IMR-90 (cell line): ENCODE measurements around the gene RAB34. TPM values are rescaled to one million over a fixed set of nuclear protein-coding genes. Genes with fewer than 3 reads are reported as not detected.

ENCODE experiments used
- ATAC-seq: fragments of 200-7000 bp; cut with Tn5 transposase; 2 replicates; pipeline ENCODE4 v1.9.1; 2020; ENCODE audit warnings: low read depth, mild to moderate bottlenecking, moderate library complexity
- BruUV-seq: library from RNA; stranded (reverse); fragments of 400-500 nt; replicated peaks from 2 replicates; lab custom pipeline; 2021; lab: Mats Ljungman, UMichigan
- CTCF ChIA-PET: fragments of 300-600 bp; formaldehyde crosslinking; extraction: SDS; loops from one replicate; lab custom pipeline; 2021; ENCODE audit warnings: antibody characterized with exemption; lab: Yijun Ruan, JAX
- POLR2A ChIA-PET: fragments of 300-600 bp; sonication (Branson Sonifier 250); formaldehyde crosslinking; loops from one replicate; lab custom pipeline; 2022; ENCODE audit warnings: antibody characterized with exemption; ENCODE audit not compliant: unreplicated experiment; lab: Charles Lee
- DNase-seq: peaks from one replicate; pipeline ENCODE4 v3.0.0; 2013
- H2AFZ ChIP-seq: replicated peaks from 2 replicates; pipeline ENCODE3; 2013; ENCODE audit warnings: low read length, mild to moderate bottlenecking; ENCODE audit not compliant: poor library complexity
- H2AK5ac ChIP-seq: 2 replicates; pipeline ENCODE4 v1.6.1; 2013; ENCODE audit warnings: low read depth, low read length, inconsistent platforms
- H2AK9ac ChIP-seq: replicated peaks from 2 replicates; pipeline ENCODE3; 2013; ENCODE audit warnings: mild to moderate bottlenecking, low read depth, low read length, moderate library complexity; ENCODE audit not compliant: poor library complexity
- H2BK120ac ChIP-seq: 2 replicates; pipeline ENCODE4 v1.6.1; 2013; ENCODE audit warnings: low read depth, low read length, inconsistent platforms
- H2BK15ac ChIP-seq: 3 replicates; pipeline ENCODE4 v1.6.1; 2013; ENCODE audit warnings: low read depth, low read length, inconsistent platforms
- H2BK20ac ChIP-seq: 2 replicates; pipeline ENCODE4 v1.6.1; 2013; ENCODE audit warnings: low read depth, mild to moderate bottlenecking, inconsistent platforms, low read length, moderate library complexity
- H2BK5ac ChIP-seq: 2 replicates; pipeline ENCODE4 v1.6.1; 2013; ENCODE audit warnings: mild to moderate bottlenecking, low read depth, low read length, inconsistent platforms; ENCODE audit not compliant: poor library complexity, severe bottlenecking
- H3K14ac ChIP-seq: replicated peaks from 2 replicates; pipeline ENCODE4 v1.6.1; 2013; ENCODE audit warnings: low read depth, low read length, inconsistent platforms
- H3K18ac ChIP-seq: 2 replicates; pipeline ENCODE4 v1.6.1; 2013; ENCODE audit warnings: low read depth, low read length, control low read depth
- H3K23ac ChIP-seq: 2 replicates; pipeline ENCODE4 v1.6.1; 2013; ENCODE audit warnings: low read depth, low read length, inconsistent platforms
- H3K27ac ChIP-seq: 2 replicates; pipeline ENCODE4 v1.5.1; 2013; ENCODE audit warnings: mild to moderate bottlenecking, control low read depth, low read length; ENCODE audit not compliant: insufficient read depth
- H3K27me3 ChIP-seq: 2 replicates; pipeline ENCODE4 v1.6.1; 2013; ENCODE audit warnings: low read length; ENCODE audit not compliant: control insufficient read depth, insufficient read depth
- H3K36me3 ChIP-seq: 2 replicates; pipeline ENCODE4 v1.6.1; 2013; ENCODE audit warnings: low read length, mixed read lengths; ENCODE audit not compliant: control insufficient read depth, insufficient read depth
- H3K4ac ChIP-seq: 2 replicates; pipeline ENCODE4 v1.6.1; 2013; ENCODE audit warnings: low read depth, low read length, inconsistent platforms
- H3K4me1 ChIP-seq: 2 replicates; pipeline ENCODE4 v1.6.1; 2013; ENCODE audit warnings: low read length, mixed read lengths; ENCODE audit not compliant: control insufficient read depth, insufficient read depth
- H3K4me2 ChIP-seq: 2 replicates; pipeline ENCODE4 v1.6.1; 2013; ENCODE audit warnings: low read depth, mild to moderate bottlenecking, control low read depth, low read length, moderate library complexity
- H3K4me3 ChIP-seq: 2 replicates; pipeline ENCODE4 v1.5.1; 2013; ENCODE audit warnings: low read depth, mild to moderate bottlenecking, control low read depth, low read length, moderate library complexity; ENCODE audit not compliant: insufficient read depth
- H3K56ac ChIP-seq: 2 replicates; pipeline ENCODE4 v1.6.1; 2013; ENCODE audit warnings: low read length, inconsistent platforms; ENCODE audit not compliant: insufficient read depth; ENCODE audit errors: extremely low read depth
- H3K79me1 ChIP-seq, 2 experiments: 2 replicates each; pipeline ENCODE4 v1.6.1; 2013; ENCODE audit warnings: low read length in 2 of 2, inconsistent platforms in 1 of 2, low read depth in 1 of 2
- H3K9ac ChIP-seq: 2 replicates; pipeline ENCODE4 v1.6.1; 2013; ENCODE audit warnings: low read depth, low read length, control low read depth
- H3K9me1 ChIP-seq: 2 replicates; pipeline ENCODE4 v1.6.1; 2013; ENCODE audit warnings: low read length, inconsistent platforms; ENCODE audit not compliant: insufficient read depth
- H3K9me3 ChIP-seq: 2 replicates; pipeline ENCODE4 v1.6.1; 2013; ENCODE audit warnings: low read length; ENCODE audit not compliant: control insufficient read depth, insufficient read depth
- H4K20me1 ChIP-seq: 2 replicates; pipeline ENCODE4 v1.6.1; 2013; ENCODE audit warnings: low read length, inconsistent platforms; ENCODE audit not compliant: insufficient read depth
- H4K5ac ChIP-seq: 2 replicates; pipeline ENCODE4 v1.6.1; 2013; ENCODE audit warnings: mild to moderate bottlenecking, low read depth, low read length, control low read depth
- H4K8ac ChIP-seq, 2 experiments: 2 replicates each; pipeline ENCODE4 v1.6.1; 2013; ENCODE audit warnings: low read depth in 2 of 2, low read length in 2 of 2, control low read depth in 1 of 2, inconsistent platforms in 1 of 2
- H4K91ac ChIP-seq: 2 replicates; pipeline ENCODE4 v1.6.1; 2013; ENCODE audit warnings: low read depth, low read length, inconsistent platforms; ENCODE audit not compliant: insufficient read depth
- BHLHE40 ChIP-seq: fragments of 150-350 bp; IDR thresholded peaks from 2 replicates; pipeline ENCODE4 v1.6.1; 2016; ENCODE audit warnings: mild to moderate bottlenecking, low read depth, low read length
- CEBPB ChIP-seq: IDR thresholded peaks from 2 replicates; pipeline ENCODE4 v1.6.1; 2012; ENCODE audit warnings: low read depth, low read length, improper control_type of control experiment
- FOS ChIP-seq: fragments of 150-350 bp; IDR thresholded peaks from 2 replicates; pipeline ENCODE4 v1.6.1; 2016; ENCODE audit warnings: low read depth, low read length
- MAZ ChIP-seq: IDR thresholded peaks from 2 replicates; pipeline ENCODE4 v1.6.1; 2012; ENCODE audit warnings: low read depth, mild to moderate bottlenecking, low read length, improper control_type of control experiment, moderate library complexity, borderline replicate concordance
- MXI1 ChIP-seq: IDR thresholded peaks from 2 replicates; pipeline ENCODE4 v1.6.1; 2012; ENCODE audit warnings: low read depth, mild to moderate bottlenecking, low read length, moderate library complexity, borderline replicate concordance
- POLR2A ChIP-seq: IDR thresholded peaks from 2 replicates; pipeline ENCODE4 v1.6.1; 2012; ENCODE audit warnings: mild to moderate bottlenecking, low read depth, low read length
- RAD21 ChIP-seq: IDR thresholded peaks from 2 replicates; pipeline ENCODE4 v1.6.1; 2012; ENCODE audit warnings: low read length, improper control_type of control experiment
- RCOR1 ChIP-seq: IDR thresholded peaks from 2 replicates; pipeline ENCODE4 v1.6.1; 2012; ENCODE audit warnings: mild to moderate bottlenecking, low read length, improper control_type of control experiment; ENCODE audit not compliant: insufficient replicate concordance
- SMC3 ChIP-seq: fragments of 150-350 bp; IDR thresholded peaks from 2 replicates; pipeline ENCODE4 v1.6.1; 2016; ENCODE audit warnings: low read depth, mild to moderate bottlenecking, antibody characterized with exemption, low read length, moderate library complexity
- WGBS, 2 experiments: methylation state at CpG; one replicate each; pipeline versions ENCODE4 v1.1.5 to v1.1.7; 2013; ENCODE audit warnings: missing lambda C conversion rate in 2 of 2; ENCODE audit not compliant: insufficient read length in 1 of 2; ENCODE audit errors: extremely low coverage in 2 of 2; 5-methylcytosine and 5-hydroxymethylcytosine counted together
- dilution Hi-C: fragments of 300-500 bp; cut with HindIII; formaldehyde crosslinking; loops from one replicate; pipeline ENCODE4 v1.14.3; 2018; ENCODE audit warnings: low sequenced_read_pairs; ENCODE audit not compliant: unreplicated experiment
- in situ Hi-C: fragments of 300-500 bp; cut with MboI; formaldehyde crosslinking; loops from 3 replicates; pipeline ENCODE4 v1.14.3; 2019; ENCODE audit warnings: low sequenced_read_pairs, inconsistent platforms, mixed read lengths
- intact Hi-C: fragments of 100-400 bp; cut with micrococcal nuclease; formaldehyde crosslinking; loops from 2 replicates; pipeline ENCODE4 v1.10.0; 2022
- polyA plus RNA-seq, 3 experiments: library from polyadenylated mRNA; depleted of rRNA; stranded (reverse); fragments of >200 nt; gene quantifications; 2 replicates each; pipeline ENCODE4 v1.2.3, GENCODE V29; 2012; ENCODE audit warnings: low replicate concordance in 1 of 3
- total RNA-seq: library from RNA; depleted of rRNA; stranded (reverse); fragments of >200 nt; gene quantifications from 2 replicates; pipeline ENCODE4 v1.2.3, GENCODE V29; 2012
- TF ChIP-seq, protein P1 (sequence below): conservative IDR thresholded peaks from 2 replicates; pipeline ENCODE4 v1.5.1; 2012; ENCODE audit warnings: mild to moderate bottlenecking, low read depth, low read length, improper control_type of control experiment
- TF ChIP-seq, protein P2 (sequence below): fragments of 150-350 bp; IDR thresholded peaks from 2 replicates; pipeline ENCODE4 v1.6.1; 2017; ENCODE audit warnings: mild to moderate bottlenecking, antibody characterized with exemption, low read length, low read depth

Gene RAB34
- total and polyA plus RNA-seq, 2 of the 4 experiments (the other 2 are of a cell fraction): 351 to 387 TPM

DNA sequence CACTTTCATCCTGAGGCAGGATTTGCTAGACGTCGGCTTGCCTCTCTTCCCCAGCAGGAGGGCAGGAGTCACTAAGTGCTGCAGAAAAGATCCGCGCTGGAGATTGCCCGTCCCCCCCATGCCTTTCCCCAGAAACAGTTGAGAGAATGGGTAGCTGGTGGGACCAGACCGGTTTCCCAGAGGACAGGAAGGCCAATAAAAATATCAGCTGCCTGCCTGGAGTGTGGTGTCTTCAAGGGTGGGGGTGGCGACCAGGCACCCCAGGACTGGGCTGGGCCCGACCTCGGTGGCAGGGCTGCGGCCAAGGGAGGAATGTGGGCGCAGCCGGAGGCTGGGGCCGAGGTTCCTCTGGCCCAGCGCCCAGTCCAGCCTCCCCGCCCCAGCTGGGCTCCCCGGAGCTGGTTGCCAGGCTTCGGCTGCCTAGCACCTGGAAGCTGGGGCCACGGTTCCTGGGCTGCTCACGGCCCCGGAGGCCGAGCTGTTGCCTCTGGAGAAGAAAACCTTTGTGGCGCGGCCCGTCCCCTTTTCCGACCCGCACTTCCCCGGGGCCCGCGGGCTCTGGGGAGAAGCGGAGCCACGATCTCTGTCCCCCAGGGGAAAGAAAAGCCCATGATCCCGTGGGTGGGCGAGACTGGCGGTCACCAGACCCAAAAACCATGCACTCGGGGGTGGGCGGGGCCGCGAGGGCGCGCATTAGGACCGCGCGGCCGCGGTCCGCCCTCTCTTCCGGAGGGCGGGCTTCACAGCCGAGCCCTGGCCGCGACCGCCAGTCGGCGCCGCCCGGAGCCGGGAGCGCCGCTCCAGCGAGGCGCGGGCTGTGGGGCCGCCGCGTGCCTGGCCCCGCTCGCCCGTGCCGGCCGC is 25.8 kb upstream of the RAB34 start, which contains the start of gene TRAF4:
TSS of gene TRAF4 (plus strand) at position 769 of the 861 bp plus-strand sequence. CDS start 102 bp downstream, outside the sequence.
- Histone ChIP-seq H2BK5ac (peak within 1 kb of the TSS; percentile 96), H3K4ac (peak within 1 kb of the TSS; percentile 96), H3K18ac (peak within 1 kb of the TSS; percentile 62), H2BK15ac (peak within 1 kb of the TSS; percentile 84; the same call in 2 of the 3 replicates), H3K23ac (peak within 1 kb of the TSS; percentile 98), H3K4me2 (peak within 1 kb of the TSS; percentile 92), H3K4me3 (peak within 1 kb of the TSS; percentile 100), H2AK5ac (peak within 1 kb of the TSS; percentile 97), H2BK120ac (peak within 1 kb of the TSS; percentile 67), H3K56ac (peak within 1 kb of the TSS; percentile 98), H3K27me3 (no peaks in the 10 kb centered on the region), H2AFZ (peak within 1 kb of the TSS; percentile 95), H2AK9ac (peak within 1 kb of the TSS; percentile 100), H3K79me1 (peaks cover 3 to 42% of the 10 kb centered on the region in 2 experiments; a peak in 3 of 4 replicates), H3K4me1 (peaks cover 16% of the 10 kb centered on the region), H3K9ac (peak within 1 kb of the TSS; percentile 99), H4K5ac (peak within 1 kb of the TSS; percentile 81), H4K91ac (peak within 1 kb of the TSS; percentile 91), H4K20me1 (peaks cover 44% of the 10 kb centered on the region), H3K9me3 (no peaks in the 10 kb centered on the region), H3K14ac (peak within 1 kb of the TSS; percentile 96), H3K27ac (peak within 1 kb of the TSS; percentile 99), H4K8ac (peak within 1 kb of the TSS; percentile 83 to 97), H3K36me3 (peaks cover 23% of the 10 kb centered on the region), H2BK20ac (peak within 1 kb of the TSS; percentile 53; the same call in 1 of the 2 replicates), H3K9me1 (peaks cover 17% of the 10 kb centered on the region; the same call in 1 of the 2 replicates)
- intact Hi-C loops: loop anchor here (1.0 kb wide), 1 partner anchor 14 kb away; no protein-coding TSS in a partner anchor
- in situ Hi-C loops: no loop called here
- WGBS, 2 experiments: 1% methylated on average over 40 of the region's 70 CpGs; no CpG with 5 or more reads in 1 of the 2 experiments
- no TSS peak for BruUV-seq
- CTCF ChIA-PET: interaction anchor here (1.1 to 3.5 kb wide), 2 partner anchors 9 to 16 kb away, joined by 4 to 40 read pairs; partner anchors contain the start of genes NEK8 and TLCD1
- dilution Hi-C loops: no loop called here
- ATAC-seq (peak; percentile 79), DNase-seq (peak; percentile 84)
- TF ChIP-seq SMC3: 0 out of 2 replicates have a peak, but pooled peaks have one; percentile 20
- peak; percentile 98 for TF ChIP-seq POLR2A
- no peak for TF ChIP-seq CEBPB
- TF ChIP-seq, protein P1, sequence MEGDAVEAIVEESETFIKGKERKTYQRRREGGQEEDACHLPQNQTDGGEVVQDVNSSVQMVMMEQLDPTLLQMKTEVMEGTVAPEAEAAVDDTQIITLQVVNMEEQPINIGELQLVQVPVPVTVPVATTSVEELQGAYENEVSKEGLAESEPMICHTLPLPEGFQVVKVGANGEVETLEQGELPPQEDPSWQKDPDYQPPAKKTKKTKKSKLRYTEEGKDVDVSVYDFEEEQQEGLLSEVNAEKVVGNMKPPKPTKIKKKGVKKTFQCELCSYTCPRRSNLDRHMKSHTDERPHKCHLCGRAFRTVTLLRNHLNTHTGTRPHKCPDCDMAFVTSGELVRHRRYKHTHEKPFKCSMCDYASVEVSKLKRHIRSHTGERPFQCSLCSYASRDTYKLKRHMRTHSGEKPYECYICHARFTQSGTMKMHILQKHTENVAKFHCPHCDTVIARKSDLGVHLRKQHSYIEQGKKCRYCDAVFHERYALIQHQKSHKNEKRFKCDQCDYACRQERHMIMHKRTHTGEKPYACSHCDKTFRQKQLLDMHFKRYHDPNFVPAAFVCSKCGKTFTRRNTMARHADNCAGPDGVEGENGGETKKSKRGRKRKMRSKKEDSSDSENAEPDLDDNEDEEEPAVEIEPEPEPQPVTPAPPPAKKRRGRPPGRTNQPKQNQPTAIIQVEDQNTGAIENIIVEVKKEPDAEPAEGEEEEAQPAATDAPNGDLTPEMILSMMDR: peak; percentile 39
- TF ChIP-seq MXI1: peak; percentile 88
- peak; percentile 84 for TF ChIP-seq BHLHE40
- TF ChIP-seq, protein P2, sequence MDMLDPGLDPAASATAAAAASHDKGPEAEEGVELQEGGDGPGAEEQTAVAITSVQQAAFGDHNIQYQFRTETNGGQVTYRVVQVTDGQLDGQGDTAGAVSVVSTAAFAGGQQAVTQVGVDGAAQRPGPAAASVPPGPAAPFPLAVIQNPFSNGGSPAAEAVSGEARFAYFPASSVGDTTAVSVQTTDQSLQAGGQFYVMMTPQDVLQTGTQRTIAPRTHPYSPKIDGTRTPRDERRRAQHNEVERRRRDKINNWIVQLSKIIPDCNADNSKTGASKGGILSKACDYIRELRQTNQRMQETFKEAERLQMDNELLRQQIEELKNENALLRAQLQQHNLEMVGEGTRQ: no peak
- TF ChIP-seq FOS: no peak
- peak; percentile 73; the same call in 1 of the 2 replicates for TF ChIP-seq MAZ
- TF ChIP-seq RAD21: peak; percentile 20; the same call in 1 of the 2 replicates
- no peak for TF ChIP-seq RCOR1
- POLR2A ChIA-PET: interaction anchor here (0.6 to 1.4 kb wide), 3 partner anchors 15 to 267 kb away, joined by 3 read pairs; partner anchors contain the start of genes NEK8 and TLCD1
